ENCODE data around the gene SLAMF9. TPM values are rescaled to one million over a fixed set of nuclear protein-coding genes. Genes with fewer than 3 reads are reported as not detected.

SLAMF9 gene
- total RNA-seq, 2 donors from 2014 or later: not detected

GRCh38 chr1:159927849-159928431, 26.1 kb downstream of the SLAMF9 start:
- no peak overlapping the region for H3K4me3 ChIP-seq
- no peak for TF ChIP-seq CTCF (IDR thresholded peaks at IDR 0.05)
- no peaks in the 10 kb centered on the region for H3K9me3 ChIP-seq

DNA sequence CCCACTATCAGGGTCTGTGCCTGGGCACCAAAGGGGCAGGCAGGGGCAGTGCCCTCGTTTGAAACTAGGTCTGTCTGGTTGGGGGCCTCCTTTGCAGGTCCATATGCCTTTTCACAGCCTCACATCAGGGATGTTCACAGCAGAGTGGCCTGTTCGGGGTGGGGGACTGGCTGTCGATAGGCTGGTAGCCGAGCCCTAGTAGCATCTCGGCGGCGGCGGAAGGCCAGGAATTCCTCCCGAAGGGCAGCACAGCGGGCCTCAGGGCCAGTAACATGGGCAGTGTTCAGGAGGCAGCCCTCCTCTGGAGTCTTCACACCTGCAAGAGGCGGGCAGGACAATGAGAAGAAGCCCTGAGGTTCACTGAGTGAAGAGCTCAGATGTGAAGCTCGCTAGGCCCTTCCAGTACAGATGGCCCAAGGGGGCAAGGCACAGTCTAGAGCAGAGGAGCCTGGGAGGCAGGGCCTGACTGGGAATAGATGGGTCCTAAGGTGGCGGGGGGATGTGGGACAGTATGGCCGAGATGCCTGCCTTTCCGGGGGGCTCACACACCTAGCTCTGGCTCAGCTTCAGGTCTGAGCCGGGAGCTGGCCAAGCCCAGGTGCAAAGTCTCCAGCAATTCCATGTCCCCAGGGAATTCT, 26.7 kb downstream of the SLAMF9 start:
- no peak for DNase-seq (ENCODE audit: low spot score)
- peaks cover 0 to 29% of the 10 kb centered on the region in 2 donors for H3K4me1 ChIP-seq
- H3K27ac ChIP-seq: no peak overlapping the region
- no peaks in the 10 kb centered on the region for H3K36me3 ChIP-seq
- no peak for TF ChIP-seq CTCF (IDR thresholded peaks at IDR 0.05)
- no peaks in the 10 kb centered on the region for H3K27me3 ChIP-seq
- no peaks in the 10 kb centered on the region for H3K9me3 ChIP-seq
- H3K4me3 ChIP-seq: no peak overlapping the region

More at GRCh38 chr1:159927849-159928431, 26.1 kb downstream of the SLAMF9 start:
- Histone ChIP-seq H3K27me3 (no peaks in the 10 kb centered on the region), H3K4me1 (peaks cover 0 to 23% of the 10 kb centered on the region in 2 donors), H3K27ac (no peak overlapping the region), H3K36me3 (no peaks in the 10 kb centered on the region)
- DNase-seq (ENCODE audit: low spot score): no peak

GRCh38 chr1:159925719-159926078, 28.3 kb downstream of the SLAMF9 start:
- H3K27ac ChIP-seq: peak overlapping the region; percentile 98 to 99
- H3K27me3 ChIP-seq: no peaks in the 10 kb centered on the region
- peaks cover 0 to 46% of the 10 kb centered on the region in 2 donors for H3K4me1 ChIP-seq
- no peaks in the 10 kb centered on the region for H3K36me3 ChIP-seq
- DNase-seq (ENCODE audit: low spot score): peak; percentile 76
- H3K9me3 ChIP-seq: no peaks in the 10 kb centered on the region
- no peak for TF ChIP-seq CTCF (IDR thresholded peaks at IDR 0.05)
- H3K4me3 ChIP-seq: peak overlapping the region; percentile 82 to 87

- peaks cover 0 to 52% of the 10 kb centered on the region in 2 donors for H3K4me1 ChIP-seq
- H3K4me3 ChIP-seq: peak within 1 kb of the TSS; percentile 82 to 87
- DNase-seq (ENCODE audit: low spot score): peak; percentile 94
- peak within 1 kb of the TSS; percentile 98 to 99 for H3K27ac ChIP-seq
- H3K9me3 ChIP-seq: no peaks in the 10 kb centered on the region
- H3K36me3 ChIP-seq: peaks cover 4% of the 10 kb centered on the region
- TF ChIP-seq CTCF (IDR thresholded peaks at IDR 0.05): no peak
- no peaks in the 10 kb centered on the region for H3K27me3 ChIP-seq
These were observed 29.0 kb downstream of the SLAMF9 start, which contains the start of gene TAGLN2 for GRCh38 chr1:159924791-159925718. Gene TAGLN2 (minus strand): TSS chr1:159925507. CDS start chr1:159920509, 4,998 bp downstream.

- Histone ChIP-seq H3K4me1 (peaks cover 0 to 61% of the 10 kb centered on the region in 2 donors), H3K27ac (peak overlapping the region; percentile 98 to 99), H3K36me3 (peaks cover 13% of the 10 kb centered on the region), H3K27me3 (no peaks in the 10 kb centered on the region), H3K9me3 (no peaks in the 10 kb centered on the region), H3K4me3 (peak overlapping the region; percentile 82 to 87)
- DNase-seq (ENCODE audit: low spot score): peak; percentile 95
- TF ChIP-seq CTCF (IDR thresholded peaks at IDR 0.05): no peak
These were observed 29.8 kb downstream of the SLAMF9 start for GRCh38 chr1:159924025-159924790.
